Stimulated activated CD8-positive, alpha-beta memory T cell treated with anti-CD3 and anti-CD28 coated beads, Interleukin-4, amount 100 ng/mL, for 24 hours (primary cell): Measurements from ENCODE around the gene CCM2L.

Source experiments
- DNase-seq: peaks from one replicate; pipeline ENCODE4 v3.0.0-alpha.2; 2020; ENCODE audit warnings: low read depth

Gene CCM2L

DNA sequence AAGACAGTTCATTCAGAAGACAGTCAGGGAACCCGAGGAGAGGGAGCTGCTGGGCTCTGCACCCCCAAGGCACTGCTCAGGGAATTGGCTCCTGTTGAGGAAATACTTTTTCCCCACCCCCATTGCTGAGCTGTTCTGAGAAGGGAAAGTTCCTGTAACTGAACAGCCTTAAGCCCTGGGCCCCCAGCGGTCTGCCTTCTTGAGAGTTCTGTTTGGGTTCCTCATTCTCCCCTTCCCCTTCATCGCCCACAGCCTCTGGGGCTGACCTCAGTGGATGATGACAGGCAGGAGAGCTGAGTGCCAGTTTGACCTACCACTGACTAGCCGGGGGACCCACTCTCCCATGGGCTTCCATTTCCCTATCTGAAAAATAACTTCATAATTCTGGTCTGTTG, 52.5 kb downstream of the CCM2L start:
- DNase-seq, result no peak

DNA sequence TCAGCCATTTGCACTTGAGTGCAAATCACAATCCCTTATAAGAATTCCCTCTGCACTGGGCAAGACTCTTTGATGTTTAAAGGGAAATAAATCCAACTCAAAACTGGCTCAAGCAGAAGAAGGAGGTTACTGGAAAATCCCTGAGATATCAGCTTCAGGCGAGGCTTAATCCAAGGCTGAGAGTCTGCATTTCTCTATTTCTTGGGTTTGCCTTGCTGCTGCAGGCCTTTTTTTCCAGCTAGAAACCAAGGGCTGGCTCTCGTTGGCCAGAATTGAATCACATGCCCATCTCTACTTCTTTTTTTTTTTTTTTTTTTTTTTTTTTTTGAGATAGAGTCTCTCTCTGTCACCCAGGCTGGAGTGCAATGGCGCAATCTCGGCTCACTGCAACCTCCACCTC, 53.5 kb downstream of the CCM2L start:
- DNase-seq, result no peak

DNA sequence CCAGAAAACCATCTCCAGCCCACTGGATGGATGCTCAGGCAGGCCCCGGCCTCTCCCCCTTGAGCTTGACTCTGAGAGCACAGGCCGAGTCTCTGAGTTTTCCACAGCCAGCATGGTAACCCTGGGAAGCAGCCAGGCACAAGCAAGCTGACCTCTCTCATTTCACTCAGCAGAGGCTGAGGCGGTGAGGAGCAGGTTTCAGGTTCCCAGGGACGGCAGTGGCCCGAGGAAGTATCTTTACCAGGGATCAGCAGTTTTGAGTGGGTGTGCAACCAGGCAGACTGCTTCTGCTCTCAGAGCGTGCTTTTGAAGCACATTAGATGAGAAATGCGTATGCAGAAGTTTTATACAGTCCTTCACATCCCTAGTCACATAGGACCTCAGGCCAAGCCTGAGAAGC, 54.4 kb downstream of the CCM2L start:
- no peak for DNase-seq

DNA sequence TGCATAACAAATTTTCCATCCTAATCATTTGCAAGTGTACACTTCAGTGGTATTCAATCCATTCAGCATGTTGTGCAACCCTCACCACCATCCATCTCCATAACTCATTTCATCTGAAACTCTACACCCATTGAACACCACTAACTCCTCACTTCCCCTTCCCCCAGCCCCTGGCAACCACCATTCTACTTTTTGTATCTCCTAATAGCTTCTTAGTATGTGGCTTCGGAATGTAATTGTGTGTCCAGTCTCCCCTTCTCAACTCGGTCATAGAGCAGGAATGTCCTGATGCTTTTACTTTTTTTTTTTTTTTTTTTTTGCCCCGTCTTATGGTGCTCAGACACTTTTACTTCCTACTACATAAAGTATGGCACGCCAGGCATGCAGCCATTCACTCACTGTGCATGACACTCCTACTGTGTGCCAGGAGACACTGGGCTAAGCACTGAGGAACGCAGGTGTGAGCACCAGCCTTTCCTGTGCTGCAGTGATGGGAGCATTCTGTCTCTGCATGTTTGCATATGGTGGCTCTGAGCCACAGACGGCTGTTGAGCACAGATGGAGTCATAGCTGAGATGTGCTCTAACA, 57.1 kb downstream of the CCM2L start:
- DNase-seq, result no peak

DNA sequence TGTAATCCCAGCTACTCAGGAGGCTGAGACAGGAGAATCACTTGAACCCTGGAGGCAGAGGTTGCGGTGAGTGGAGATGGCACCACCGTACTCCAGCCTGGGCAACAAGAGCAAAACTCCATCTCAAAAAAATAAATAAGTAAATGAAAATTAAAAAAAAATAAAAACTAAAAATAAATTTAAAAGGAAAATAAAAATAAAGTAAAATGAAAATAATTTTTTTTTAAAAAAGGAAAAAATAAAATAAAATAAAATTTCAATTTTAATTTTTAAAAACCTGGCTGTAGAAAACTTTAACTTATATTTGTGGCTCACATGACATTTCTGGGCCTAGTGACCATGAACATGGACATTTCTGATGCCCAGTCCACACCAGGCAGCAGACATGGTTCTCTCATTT, 57.9 kb downstream of the CCM2L start:
- no peak for DNase-seq

DNA sequence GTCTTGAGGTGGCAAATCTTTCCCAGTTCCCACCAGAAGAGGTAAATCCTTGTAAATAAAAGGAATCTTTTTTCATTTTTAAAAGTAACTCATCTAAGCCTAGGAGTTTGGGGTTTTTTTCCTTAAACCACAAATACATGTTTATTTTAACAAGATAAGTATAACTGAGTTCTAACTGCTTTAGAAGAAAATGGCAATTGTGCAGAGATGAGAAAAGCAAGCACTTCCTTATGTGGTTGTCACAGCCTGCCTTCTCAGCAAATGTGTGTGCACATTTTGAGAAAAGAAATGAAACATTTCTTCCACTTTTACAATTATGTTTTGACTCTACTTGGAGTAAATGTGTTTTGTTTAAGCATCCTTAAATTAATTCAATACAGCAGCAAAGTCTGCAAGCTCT, 59.5 kb downstream of the CCM2L start:
- no peak for DNase-seq

DNA sequence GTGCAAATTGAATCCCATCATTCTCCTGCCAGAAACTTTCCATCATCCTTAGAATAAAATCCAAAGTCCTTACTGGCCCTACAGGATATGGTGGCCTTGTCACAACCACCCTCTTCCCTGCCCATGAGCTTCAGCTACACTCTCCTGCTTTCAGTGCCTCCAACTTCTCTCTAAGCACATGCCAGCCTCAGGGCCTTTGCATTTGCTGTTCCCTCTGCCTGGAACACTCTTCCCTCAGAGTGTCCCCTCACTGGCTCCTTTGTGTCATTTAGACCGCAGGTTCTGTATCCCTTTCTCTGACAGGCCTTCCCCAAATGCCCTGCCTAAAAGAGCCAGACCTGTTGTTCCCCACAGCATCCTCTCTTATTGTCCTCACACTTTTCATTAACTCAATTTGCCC, 60.0 kb downstream of the CCM2L start:
- no peak for DNase-seq

DNA sequence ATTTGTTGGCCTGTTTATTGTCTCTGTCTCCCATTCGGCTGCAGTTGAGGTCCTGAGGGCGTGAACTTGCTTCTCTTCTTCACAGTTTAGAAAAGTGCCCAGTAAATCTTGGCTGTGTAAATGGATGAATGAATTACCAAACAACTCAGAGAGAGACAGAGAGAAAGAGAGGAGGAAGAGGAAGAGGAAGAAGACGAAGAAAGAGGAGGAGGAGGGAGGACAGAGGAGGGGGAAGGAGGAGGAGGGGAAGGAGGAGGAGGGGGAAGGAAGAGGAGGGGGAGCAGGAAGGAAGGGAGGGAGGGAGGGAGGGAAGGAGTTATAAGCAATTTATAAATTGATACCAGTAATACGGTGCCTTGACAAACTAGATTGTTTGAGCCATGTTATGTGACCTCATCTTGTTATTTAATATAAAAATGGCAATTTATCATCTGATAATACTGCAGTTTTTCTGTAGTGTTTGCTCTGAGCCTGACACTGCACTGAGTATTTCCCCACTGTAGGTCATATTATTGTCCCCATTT, 60.5 kb downstream of the CCM2L start:
- DNase-seq, result no peak

DNA sequence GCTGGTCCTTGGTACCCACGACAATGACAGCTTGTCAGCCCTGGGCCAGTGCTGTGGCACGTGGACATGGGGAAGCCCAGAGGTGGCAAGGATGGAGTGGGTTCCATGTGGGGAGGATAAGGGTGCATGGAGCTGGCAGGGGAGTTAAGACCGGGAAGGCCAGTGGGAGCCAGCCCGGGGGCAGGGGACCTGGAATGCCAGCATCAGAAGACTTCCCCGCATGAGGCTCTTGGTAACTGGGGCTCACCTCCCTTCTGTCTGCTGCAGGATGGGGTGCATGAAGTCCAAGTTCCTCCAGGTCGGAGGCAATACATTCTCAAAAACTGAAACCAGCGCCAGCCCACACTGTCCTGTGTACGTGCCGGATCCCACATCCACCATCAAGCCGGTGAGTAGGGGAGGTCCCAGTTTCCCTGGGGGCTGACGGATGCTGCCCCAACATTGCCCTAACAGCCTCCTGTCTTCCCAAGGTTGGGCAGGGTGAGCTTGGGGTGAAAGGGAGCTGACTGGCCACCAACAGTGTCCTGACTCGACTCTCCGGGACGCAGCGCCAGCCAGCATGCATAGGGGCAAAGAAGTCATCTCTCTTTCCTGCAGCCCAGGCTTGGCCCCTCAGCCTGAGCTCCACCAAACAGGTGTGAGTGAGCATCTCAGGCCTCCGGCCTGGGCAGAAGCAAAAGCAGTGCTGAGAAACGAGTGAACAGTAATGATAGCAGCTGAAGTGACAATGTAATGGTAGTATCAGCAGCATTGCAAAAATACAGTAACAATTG, 61.3 kb downstream of the CCM2L start:
- DNase-seq, result no peak

DNA sequence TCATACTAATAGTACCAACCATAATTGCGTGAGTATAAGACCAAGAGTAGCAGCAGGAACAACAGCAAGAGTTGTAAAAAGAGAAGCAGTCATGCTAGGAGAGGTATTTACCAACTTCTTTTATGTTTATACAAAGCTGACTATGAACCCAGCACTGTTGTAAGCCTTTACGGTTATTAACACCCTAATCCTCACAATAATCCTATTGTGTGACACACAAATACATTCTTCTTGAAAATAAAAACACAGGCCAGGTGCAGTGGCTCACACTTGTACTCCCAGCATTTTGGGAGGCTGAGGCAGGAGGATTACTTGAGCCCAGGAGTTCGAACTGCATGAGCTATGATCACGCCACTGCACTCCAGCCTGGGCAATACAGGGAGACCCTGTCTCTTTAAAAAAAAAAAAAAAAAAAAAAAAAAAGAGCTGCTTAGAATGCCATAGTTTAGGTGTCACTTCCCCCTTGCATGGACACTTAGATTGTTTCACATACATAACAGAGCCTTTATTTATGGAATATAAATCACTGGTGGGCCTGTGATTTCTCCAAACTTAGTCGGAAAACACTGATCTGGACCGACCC, 62.0 kb downstream of the CCM2L start:
- no peak for DNase-seq

DNA sequence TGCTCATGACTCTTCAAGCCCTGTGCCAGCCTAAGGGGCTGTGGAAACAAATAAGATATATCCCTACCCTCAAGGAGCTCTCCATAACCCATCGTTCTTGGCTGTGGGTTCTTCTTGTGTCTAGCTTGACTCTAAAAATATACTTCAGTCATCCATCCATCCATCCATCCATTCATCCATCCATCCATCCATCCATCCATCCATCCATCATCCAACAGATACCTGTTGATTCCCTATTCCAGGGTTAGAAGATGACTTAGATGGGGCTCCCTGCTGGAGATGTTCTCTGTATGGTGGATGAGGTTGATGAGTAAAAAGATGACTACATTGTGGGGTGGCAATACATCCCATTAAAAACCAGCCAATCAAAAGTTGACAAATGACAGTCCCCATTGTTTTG, 65.3 kb downstream of the CCM2L start:
- no peak for DNase-seq

DNA sequence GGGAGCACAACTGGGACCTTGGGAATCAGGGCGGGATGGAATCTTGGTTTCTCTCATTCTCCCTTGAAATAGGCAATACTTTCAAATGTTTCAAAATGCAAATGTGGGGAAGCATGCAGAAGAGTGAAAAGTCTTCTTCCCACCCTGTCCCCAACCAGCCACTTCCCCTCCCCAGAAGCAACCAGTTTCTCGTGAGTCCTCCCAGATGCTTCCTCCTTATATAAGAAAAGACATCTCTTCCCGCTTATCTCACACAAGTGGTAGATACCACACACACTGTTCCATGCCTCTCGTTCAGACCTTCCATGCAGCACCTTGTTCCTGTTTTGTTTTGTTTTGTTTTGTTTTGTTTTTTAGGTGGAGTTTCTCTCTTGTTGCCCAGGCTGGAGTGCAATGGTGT, 67.0 kb downstream of the CCM2L start:
- no peak for DNase-seq

DNA sequence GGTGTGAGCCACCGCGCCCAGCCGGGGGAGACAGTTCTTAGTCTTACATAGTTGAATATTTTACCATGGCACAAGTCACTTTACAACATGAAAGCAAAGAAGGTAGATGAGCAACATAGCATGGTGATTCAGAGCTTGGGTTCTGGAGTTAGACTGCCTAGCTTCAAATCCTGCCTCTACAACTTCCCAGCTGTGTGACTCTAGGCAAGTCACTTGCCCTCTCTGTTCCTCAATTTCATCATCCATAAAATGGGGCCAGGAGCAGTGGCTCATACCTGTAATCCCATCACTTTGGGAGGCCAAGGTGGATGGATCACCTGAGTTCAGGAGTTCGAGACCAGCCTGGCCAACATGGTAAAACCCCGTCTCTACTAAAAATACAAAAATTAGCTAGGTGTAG, 68.1 kb downstream of the CCM2L start:
- no peak for DNase-seq

DNA sequence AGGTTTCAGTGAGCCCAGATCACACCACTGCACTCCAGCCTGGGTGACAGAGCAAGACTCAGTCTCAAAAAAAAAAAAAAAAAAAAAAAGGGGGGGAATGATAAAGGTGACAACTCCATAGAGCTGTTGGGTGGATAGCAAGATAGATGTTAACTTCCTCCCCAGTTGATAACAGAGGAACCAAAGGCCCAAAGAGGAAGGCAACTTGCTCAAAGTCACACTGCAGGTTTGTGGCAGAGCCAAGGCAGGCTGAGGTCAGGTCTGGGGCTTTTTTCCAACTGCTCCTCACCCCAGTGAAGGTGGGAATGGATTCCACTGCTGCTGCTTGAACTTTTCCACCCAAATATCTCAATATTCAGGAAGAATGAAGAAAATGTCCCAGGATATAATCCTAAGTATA, 68.6 kb downstream of the CCM2L start:
- no peak for DNase-seq

DNA sequence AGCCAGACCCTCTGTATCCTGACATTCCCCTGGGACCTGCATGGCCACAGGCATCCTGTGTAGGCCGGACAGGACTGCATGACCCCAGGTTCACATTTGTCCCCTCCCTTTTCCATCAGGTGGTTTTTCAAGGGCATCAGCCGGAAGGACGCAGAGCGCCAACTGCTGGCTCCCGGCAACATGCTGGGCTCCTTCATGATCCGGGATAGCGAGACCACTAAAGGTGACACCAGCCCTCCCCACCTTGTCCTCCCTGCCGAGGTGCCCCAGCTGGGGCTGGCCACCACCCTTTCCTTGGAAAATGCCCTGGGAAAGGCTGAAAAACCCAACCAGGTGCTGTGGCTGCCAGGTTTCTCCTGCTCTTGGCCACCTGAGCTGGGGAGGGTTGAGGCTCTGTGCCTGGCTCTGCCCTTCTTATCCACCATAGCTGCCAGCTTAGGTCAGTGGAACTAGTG, 69.4 kb downstream of the CCM2L start:
- DNase-seq, result no peak

DNA sequence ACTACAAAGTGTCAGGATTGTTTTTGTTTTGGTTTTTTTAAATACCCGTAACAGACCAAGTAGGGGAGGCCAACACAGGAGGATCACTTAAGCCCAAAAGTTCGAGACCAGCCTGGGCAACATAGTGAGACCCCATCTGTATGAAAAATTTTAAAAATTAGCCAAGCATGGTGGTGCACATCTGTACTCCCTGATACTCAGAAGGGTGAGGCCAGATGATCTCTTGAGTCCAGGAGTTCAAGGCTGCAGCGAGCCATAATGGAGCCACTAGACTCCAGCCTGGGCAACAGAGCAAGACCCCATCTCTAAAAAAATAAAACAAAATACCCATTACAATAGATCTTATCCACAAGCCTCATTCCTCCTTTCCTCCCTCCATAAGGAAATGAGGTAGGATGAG, 70.5 kb downstream of the CCM2L start:
- DNase-seq, result no peak
